Midbrain (tissue), 1 donor: ENCODE measurements around the gene BTNL9.
"Not testable (repeated sequence)": the region's sequence is repeated elsewhere in the genome, so short reads cannot be mapped to it uniquely, and the experiment has no call there.

Experiments used
- DNase-seq: peaks from one replicate; lab custom pipeline; 2025; lab: John Stamatoyannopoulos, UW

BTNL9 gene

GRCh38 chr5:181039931-181040630 is at the start of gene BTNL9:
TSS of gene BTNL9 (plus strand) at chr5:181040266. CDS start at chr5:181045490, 5,224 bp downstream.
- DNase-seq = no peak

GRCh38 chr5:180990882-180991242 is 49.2 kb upstream of the BTNL9 start:
- DNase-seq = no peak

- no peak for DNase-seq
Measured at GRCh38 chr5:181001947-181002346, 38.1 kb upstream of the BTNL9 start.

- no peak for DNase-seq
Measured at GRCh38 chr5:181005791-181006190, 34.3 kb upstream of the BTNL9 start.

GRCh38 chr5:181008136-181008535 is 31.9 kb upstream of the BTNL9 start:
- no peak for DNase-seq

GRCh38 chr5:181010018-181010417 is 30.0 kb upstream of the BTNL9 start:
- DNase-seq = not testable (repeated sequence)

- not testable (repeated sequence) for DNase-seq
Measured at GRCh38 chr5:181014654-181015053, 25.4 kb upstream of the BTNL9 start.

GRCh38 chr5:181017448-181017847 is 22.6 kb upstream of the BTNL9 start:
- not testable (repeated sequence) for DNase-seq

- no peak for DNase-seq
Measured at GRCh38 chr5:181020688-181021087, 19.4 kb upstream of the BTNL9 start.

GRCh38 chr5:181024245-181025064 is 15.6 kb upstream of the BTNL9 start:
- no peak for DNase-seq

- no peak for DNase-seq
Measured at GRCh38 chr5:181027452-181028031, 12.5 kb upstream of the BTNL9 start.

GRCh38 chr5:181028032-181028819 is 11.8 kb upstream of the BTNL9 start:
- DNase-seq = no peak

- no peak for DNase-seq
Measured at GRCh38 chr5:181031716-181032115, 8.3 kb upstream of the BTNL9 start.

- DNase-seq = no peak
Measured at GRCh38 chr5:181035991-181036815, 3.9 kb upstream of the BTNL9 start.

GRCh38 chr5:181036816-181037364 is 3.2 kb upstream of the BTNL9 start:
- DNase-seq = no peak

GRCh38 chr5:181037365-181037861 is 2.7 kb upstream of the BTNL9 start:
- no peak for DNase-seq

GRCh38 chr5:181039471-181039870 is 595 bp upstream of the BTNL9 start:
- no peak for DNase-seq

- no peak for DNase-seq
Measured at GRCh38 chr5:181040631-181040945, 522 bp downstream of the BTNL9 start.

GRCh38 chr5:181041043-181041442 is 977 bp downstream of the BTNL9 start:
- no peak for DNase-seq

- DNase-seq = no peak
Measured at GRCh38 chr5:181042036-181042713, 2.1 kb downstream of the BTNL9 start.
